ENCODE measurements around the gene LGALS13. TPM values are rescaled to one million over a fixed set of nuclear protein-coding genes. Genes with fewer than 3 reads are reported as not detected.
"Not testable (repeated sequence)": the region's sequence is repeated elsewhere in the genome, so short reads cannot be mapped to it uniquely, and the experiment has no call there.

The LGALS13 gene
- total and polyA plus RNA-seq, 7 experiments from 2014 or later, result not detected

- H3K4me3 Mint-ChIP-seq, result no peak overlapping the region
- Histone ChIP-seq H3K36me3 (ENCODE audit: control insufficient read depth in 2 of 3, insufficient read depth in 3 of 3, low read length in 3 of 3) (no peaks in the 10 kb centered on the region), H3K9me3 (ENCODE audit: control insufficient read depth in 2 of 3, low read length in 3 of 3) (no peaks in the 10 kb centered on the region), H3K4me3 (ENCODE audit: low read length) (no peak overlapping the region), H3K4me1 (ENCODE audit: control insufficient read depth in 2 of 2, insufficient read depth in 2 of 2, low read length in 2 of 2) (no peaks in the 10 kb centered on the region), H3K27ac (ENCODE audit: low read depth, low read length) (no peak overlapping the region), H3K27me3 (ENCODE audit: control insufficient read depth in 2 of 2, insufficient read depth in 2 of 2, low read length in 2 of 2) (peaks cover 0 to 2% of the 10 kb centered on the region in 2 donors)
- DNase-seq (no peak), ATAC-seq (no peak)
- H3K27ac Mint-ChIP-seq, result no peak overlapping the region
- POLR2A ChIA-PET, result no interaction called here
- intact Hi-C loops (cut with micrococcal nuclease), result no loop called here
- peaks cover 0 to 23% (median 8%) of the 10 kb centered on the region in 11 donors for H3K9me3 Mint-ChIP-seq
- H3K27me3 Mint-ChIP-seq, result peaks cover 0 to 44% (median 26%) of the 10 kb centered on the region in 5 donors
- no peaks in the 10 kb centered on the region for H3K36me3 Mint-ChIP-seq
- peaks cover 0 to 2% (median 0%) of the 10 kb centered on the region in 7 donors for H3K4me1 Mint-ChIP-seq
- CTCF ChIA-PET, result interaction anchor here (0.6 kb wide), 1 partner anchor 15 kb away, joined by 3 read pairs; no protein-coding TSS in a partner anchor
These were observed 1.5 kb downstream of the LGALS13 start for GRCh38 chr19:39603825-39604224.

GRCh38 chr19:39607021-39607420 is 4.7 kb downstream of the LGALS13 start:
- no peak overlapping the region for H3K4me3 Mint-ChIP-seq
- intact Hi-C loops (cut with micrococcal nuclease), result no loop called here
- no peaks in the 10 kb centered on the region for H3K9me3 ChIP-seq (ENCODE audit: control insufficient read depth in 2 of 3, low read length in 3 of 3)
- H3K36me3 ChIP-seq (ENCODE audit: control insufficient read depth in 2 of 3, insufficient read depth in 3 of 3, low read length in 3 of 3), result no peaks in the 10 kb centered on the region
- no peak for DNase-seq
- no peak overlapping the region for H3K27ac ChIP-seq (ENCODE audit: low read depth, low read length)
- H3K36me3 Mint-ChIP-seq, result no peaks in the 10 kb centered on the region
- H3K27me3 ChIP-seq (ENCODE audit: control insufficient read depth in 2 of 2, insufficient read depth in 2 of 2, low read length in 2 of 2), result no peaks in the 10 kb centered on the region
- ChIA-PET CTCF (no interaction called here), POLR2A (no interaction called here)
- no peak overlapping the region for H3K4me3 ChIP-seq (ENCODE audit: low read length)
- H3K27me3 Mint-ChIP-seq, result peaks cover 0 to 21% (median 11%) of the 10 kb centered on the region in 5 donors
- H3K27ac Mint-ChIP-seq, result no peak overlapping the region
- no peaks in the 10 kb centered on the region for H3K4me1 ChIP-seq (ENCODE audit: control insufficient read depth in 2 of 2, insufficient read depth in 2 of 2, low read length in 2 of 2)
- H3K4me1 Mint-ChIP-seq, result peaks cover 0 to 2% (median 0%) of the 10 kb centered on the region in 7 donors
- H3K9me3 Mint-ChIP-seq, result peaks cover 0 to 2% (median 0%) of the 10 kb centered on the region in 11 donors
- ATAC-seq, result no peak

GRCh38 chr19:39607561-39607960 is 5.2 kb downstream of the LGALS13 start:
- DNase-seq, result no peak
- no peak overlapping the region for H3K4me3 ChIP-seq (ENCODE audit: low read length)
- H3K36me3 ChIP-seq (ENCODE audit: control insufficient read depth in 2 of 3, insufficient read depth in 3 of 3, low read length in 3 of 3), result no peaks in the 10 kb centered on the region
- no peak for ATAC-seq
- Mint-ChIP-seq H3K27me3 (peaks cover 2 to 20% (median 9%) of the 10 kb centered on the region in 5 donors), H3K9me3 (peaks cover 0 to 4% (median 0%) of the 10 kb centered on the region in 11 donors), H3K36me3 (no peaks in the 10 kb centered on the region), H3K4me3 (no peak overlapping the region), H3K27ac (no peak overlapping the region), H3K4me1 (peaks cover 0 to 1% (median 0%) of the 10 kb centered on the region in 7 donors)
- intact Hi-C loops (cut with micrococcal nuclease), result no loop called here
- ChIA-PET CTCF (no interaction called here), POLR2A (no interaction called here)
- H3K27ac ChIP-seq (ENCODE audit: low read depth, low read length), result no peak overlapping the region
- H3K4me1 ChIP-seq (ENCODE audit: control insufficient read depth in 2 of 2, insufficient read depth in 2 of 2, low read length in 2 of 2), result no peaks in the 10 kb centered on the region
- H3K27me3 ChIP-seq (ENCODE audit: control insufficient read depth in 2 of 2, insufficient read depth in 2 of 2, low read length in 2 of 2), result no peaks in the 10 kb centered on the region
- no peaks in the 10 kb centered on the region for H3K9me3 ChIP-seq (ENCODE audit: control insufficient read depth in 2 of 3, low read length in 3 of 3)

- Mint-ChIP-seq H3K27me3 (peaks cover 0 to 10% (median 5%) of the 10 kb centered on the region in 5 donors), H3K4me3 (no peak overlapping the region), H3K36me3 (peaks cover 0 to 5% (median 4%) of the 10 kb centered on the region in 5 donors), H3K27ac (no peak overlapping the region), H3K4me1 (peaks cover 0 to 3% (median 0%) of the 10 kb centered on the region in 7 donors), H3K9me3 (peaks cover 3 to 25% (median 6%) of the 10 kb centered on the region in 11 donors)
- Histone ChIP-seq H3K9me3 (ENCODE audit: control insufficient read depth in 2 of 3, low read length in 3 of 3) (no peaks in the 10 kb centered on the region), H3K4me3 (ENCODE audit: low read length) (no peak overlapping the region), H3K27ac (ENCODE audit: low read depth, low read length) (no peak overlapping the region), H3K4me1 (ENCODE audit: control insufficient read depth in 2 of 2, insufficient read depth in 2 of 2, low read length in 2 of 2) (no peaks in the 10 kb centered on the region), H3K27me3 (ENCODE audit: control insufficient read depth in 2 of 2, insufficient read depth in 2 of 2, low read length in 2 of 2) (no peaks in the 10 kb centered on the region), H3K36me3 (ENCODE audit: control insufficient read depth in 2 of 3, insufficient read depth in 3 of 3, low read length in 3 of 3) (no peaks in the 10 kb centered on the region)
- CTCF ChIA-PET, result interaction anchor here (0.6 kb wide), 1 partner anchor 157 kb away, joined by 3 read pairs; no protein-coding TSS in a partner anchor
- POLR2A ChIA-PET, result no interaction called here
- DNase-seq (no peak), ATAC-seq (no peak)
- intact Hi-C loops (cut with micrococcal nuclease), result no loop called here
These were observed 11.3 kb downstream of the LGALS13 start for GRCh38 chr19:39613597-39613996.

GRCh38 chr19:39617745-39618144 is 15.4 kb downstream of the LGALS13 start:
- peaks cover 27 to 45% (median 37%) of the 10 kb centered on the region in 5 donors for H3K27me3 Mint-ChIP-seq
- ATAC-seq (no peak), DNase-seq (no peak)
- H3K9me3 Mint-ChIP-seq, result peaks cover 3 to 20% (median 6%) of the 10 kb centered on the region in 11 donors
- no peak overlapping the region for H3K4me3 Mint-ChIP-seq
- Histone ChIP-seq H3K27ac (ENCODE audit: low read depth, low read length) (no peak overlapping the region), H3K36me3 (ENCODE audit: control insufficient read depth in 2 of 3, insufficient read depth in 3 of 3, low read length in 3 of 3) (no peaks in the 10 kb centered on the region), H3K4me3 (ENCODE audit: low read length) (no peak overlapping the region), H3K27me3 (ENCODE audit: control insufficient read depth in 2 of 2, insufficient read depth in 2 of 2, low read length in 2 of 2) (peaks cover 0 to 2% of the 10 kb centered on the region in 2 donors), H3K9me3 (ENCODE audit: control insufficient read depth in 2 of 3, low read length in 3 of 3) (no peaks in the 10 kb centered on the region), H3K4me1 (ENCODE audit: control insufficient read depth in 2 of 2, insufficient read depth in 2 of 2, low read length in 2 of 2) (no peaks in the 10 kb centered on the region)
- no peak overlapping the region for H3K27ac Mint-ChIP-seq
- CTCF ChIA-PET, result no interaction called here
- intact Hi-C loops (cut with micrococcal nuclease), result no loop called here
- H3K4me1 Mint-ChIP-seq, result peaks cover 0 to 3% (median 0%) of the 10 kb centered on the region in 7 donors
- POLR2A ChIA-PET, result no interaction called here
- peaks cover 0 to 5% (median 4%) of the 10 kb centered on the region in 5 donors for H3K36me3 Mint-ChIP-seq

- H3K9me3 ChIP-seq (ENCODE audit: control insufficient read depth in 2 of 3, low read length in 3 of 3), result no peaks in the 10 kb centered on the region
- intact Hi-C loops (cut with micrococcal nuclease), result no loop called here
- Mint-ChIP-seq H3K36me3 (peaks cover 0 to 5% (median 0%) of the 10 kb centered on the region in 5 donors), H3K27me3 (peaks cover 42 to 72% (median 49%) of the 10 kb centered on the region in 5 donors), H3K27ac (no peak overlapping the region), H3K4me3 (no peak overlapping the region), H3K9me3 (peaks cover 0 to 2% (median 0%) of the 10 kb centered on the region in 11 donors), H3K4me1 (no peaks in the 10 kb centered on the region)
- H3K27ac ChIP-seq (ENCODE audit: low read depth, low read length), result no peak overlapping the region
- peaks cover 0 to 2% of the 10 kb centered on the region in 2 donors for H3K27me3 ChIP-seq (ENCODE audit: control insufficient read depth in 2 of 2, insufficient read depth in 2 of 2, low read length in 2 of 2)
- H3K4me3 ChIP-seq (ENCODE audit: low read length), result no peak overlapping the region
- ChIA-PET CTCF (no interaction called here), POLR2A (no interaction called here)
- no peaks in the 10 kb centered on the region for H3K36me3 ChIP-seq (ENCODE audit: control insufficient read depth in 2 of 3, insufficient read depth in 3 of 3, low read length in 3 of 3)
- ATAC-seq (no peak), DNase-seq (no peak)
- H3K4me1 ChIP-seq (ENCODE audit: control insufficient read depth in 2 of 2, insufficient read depth in 2 of 2, low read length in 2 of 2), result no peaks in the 10 kb centered on the region
These were observed 21.6 kb downstream of the LGALS13 start for GRCh38 chr19:39623946-39624345.

- H3K4me3 ChIP-seq (ENCODE audit: low read length); ATAC-seq; H3K9me3 ChIP-seq (ENCODE audit: control insufficient read depth in 2 of 3, low read length in 3 of 3); H3K4me3 Mint-ChIP-seq; H3K27ac Mint-ChIP-seq; H3K36me3 Mint-ChIP-seq; H3K9me3 Mint-ChIP-seq; H3K36me3 ChIP-seq (ENCODE audit: control insufficient read depth in 2 of 3, insufficient read depth in 3 of 3, low read length in 3 of 3); POLR2A ChIA-PET; H3K27ac ChIP-seq (ENCODE audit: low read depth, low read length); H3K27me3 ChIP-seq (ENCODE audit: control insufficient read depth in 2 of 2, insufficient read depth in 2 of 2, low read length in 2 of 2); H3K4me1 Mint-ChIP-seq; H3K4me1 ChIP-seq (ENCODE audit: control insufficient read depth in 2 of 2, insufficient read depth in 2 of 2, low read length in 2 of 2): not testable (repeated sequence)
- peaks cover 13 to 35% (median 21%) of the 10 kb centered on the region in 5 donors for H3K27me3 Mint-ChIP-seq
- peak in 2 of 9 donors; percentile 1 to 9 for DNase-seq
- CTCF ChIA-PET, result interaction anchor here (1.2 to 1.4 kb wide), 2 partner anchors 76 to 187 kb away, joined by 3 to 4 read pairs; no protein-coding TSS in a partner anchor
- intact Hi-C loops (cut with micrococcal nuclease), result loop anchor here (1.0 to 2.0 kb wide), 2 partner anchors 69 to 76 kb away; no protein-coding TSS in a partner anchor
These were observed 25.3 kb downstream of the LGALS13 start for GRCh38 chr19:39627631-39628030.

Data from naive thymus-derived CD4-positive, alpha-beta T cell (primary cell).